ENCODE data around the gene TNFRSF8.

Gene TNFRSF8

DNA sequence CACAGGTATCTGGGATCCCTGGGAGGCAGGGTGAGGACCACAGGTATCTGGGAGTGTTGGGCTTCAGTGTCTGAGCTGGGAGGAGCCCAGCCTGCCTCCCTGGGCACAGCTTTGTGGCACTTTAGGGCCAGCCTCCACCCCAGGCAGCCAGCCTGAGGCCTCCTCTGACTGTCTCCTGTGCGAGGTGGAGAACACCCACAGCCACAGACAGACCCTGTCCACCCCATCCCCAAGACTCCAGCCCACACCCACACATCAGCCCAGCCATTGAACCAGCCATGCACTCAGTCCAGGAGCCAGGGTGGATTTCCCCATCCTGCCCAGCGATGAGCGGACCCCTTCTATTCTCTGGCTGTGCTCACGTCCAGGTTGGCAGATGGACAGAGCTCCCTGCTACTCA, 81.9 kb downstream of the TNFRSF8 start:
- no peak overlapping the region for H3K4me3 Mint-ChIP-seq
- H3K27ac Mint-ChIP-seq = peak overlapping the region; percentile 24
- peaks cover 47% of the 10 kb centered on the region for H3K4me1 Mint-ChIP-seq (ENCODE audit: low read depth)
- no peak for DNase-seq (ENCODE audit: low spot score)
- H3K9me3 Mint-ChIP-seq = peaks cover 5% of the 10 kb centered on the region
- no peaks in the 10 kb centered on the region for H3K27me3 Mint-ChIP-seq (ENCODE audit: low read depth)
- H3K36me3 Mint-ChIP-seq (ENCODE audit: low read depth) = peaks cover 11% of the 10 kb centered on the region

DNA sequence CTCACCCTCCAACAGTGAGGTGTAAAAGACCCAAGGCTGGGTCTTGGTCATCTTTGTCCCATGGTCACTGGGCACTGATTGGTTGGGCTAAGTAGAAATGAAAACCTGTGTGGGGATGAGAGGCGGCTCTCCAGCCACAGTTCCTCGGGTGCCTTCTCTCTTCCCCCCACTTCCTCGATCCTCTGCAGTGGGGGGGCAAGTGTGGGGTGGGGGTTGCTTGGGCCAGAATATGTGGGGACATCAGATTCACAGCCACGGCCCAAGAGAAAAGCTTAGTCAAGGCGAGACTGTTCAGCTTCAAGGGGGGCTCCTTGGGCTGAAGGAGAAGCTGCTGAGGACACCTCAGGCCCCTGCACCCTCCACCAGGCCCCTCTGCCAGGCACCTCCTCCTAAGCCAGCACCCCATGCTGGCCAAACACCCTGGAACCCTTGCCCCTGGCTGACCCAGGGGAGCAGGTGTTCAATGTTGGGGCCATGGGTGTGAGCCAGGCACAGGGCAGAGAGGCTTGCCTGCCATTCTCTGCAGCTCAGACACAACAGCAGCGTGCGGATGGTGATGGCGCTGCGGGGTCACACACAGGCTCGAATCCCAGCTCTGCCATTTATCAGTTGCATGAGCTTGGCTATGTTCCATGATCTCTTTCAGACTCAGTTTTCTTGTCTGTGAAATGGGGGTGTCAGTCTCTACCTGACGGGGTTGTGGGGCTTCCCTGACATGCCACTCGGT, 82.7 kb downstream of the TNFRSF8 start:
- H3K9me3 Mint-ChIP-seq = peaks cover 5% of the 10 kb centered on the region
- no peak for DNase-seq (ENCODE audit: low spot score)
- H3K4me1 Mint-ChIP-seq (ENCODE audit: low read depth) = peaks cover 55% of the 10 kb centered on the region
- no peaks in the 10 kb centered on the region for H3K27me3 Mint-ChIP-seq (ENCODE audit: low read depth)
- H3K27ac Mint-ChIP-seq = peak overlapping the region; percentile 90
- H3K36me3 Mint-ChIP-seq (ENCODE audit: low read depth) = peaks cover 11% of the 10 kb centered on the region
- no peak overlapping the region for H3K4me3 Mint-ChIP-seq

GRCh38 chr1:12146343-12147112, 83.4 kb downstream of the TNFRSF8 start:
- no peak for DNase-seq (ENCODE audit: low spot score)
- Mint-ChIP-seq H3K4me3 (peak overlapping the region; percentile 66), H3K9me3 (peaks cover 5% of the 10 kb centered on the region)

GRCh38 chr1:12147201-12147701, 84.1 kb downstream of the TNFRSF8 start:
- Mint-ChIP-seq H3K36me3 (ENCODE audit: low read depth) (peaks cover 11% of the 10 kb centered on the region), H3K9me3 (peaks cover 5% of the 10 kb centered on the region), H3K27ac (peak overlapping the region; percentile 90), H3K4me3 (peak overlapping the region; percentile 66), H3K4me1 (ENCODE audit: low read depth) (peaks cover 70% of the 10 kb centered on the region), H3K27me3 (ENCODE audit: low read depth) (no peaks in the 10 kb centered on the region)
- no peak for DNase-seq (ENCODE audit: low spot score)

More at GRCh38 chr1:12146343-12147112, 83.4 kb downstream of the TNFRSF8 start:
- Mint-ChIP-seq H3K4me1 (ENCODE audit: low read depth) (peaks cover 63% of the 10 kb centered on the region), H3K27me3 (ENCODE audit: low read depth) (no peaks in the 10 kb centered on the region), H3K36me3 (ENCODE audit: low read depth) (peaks cover 11% of the 10 kb centered on the region), H3K27ac (peak overlapping the region; percentile 90)

DNA sequence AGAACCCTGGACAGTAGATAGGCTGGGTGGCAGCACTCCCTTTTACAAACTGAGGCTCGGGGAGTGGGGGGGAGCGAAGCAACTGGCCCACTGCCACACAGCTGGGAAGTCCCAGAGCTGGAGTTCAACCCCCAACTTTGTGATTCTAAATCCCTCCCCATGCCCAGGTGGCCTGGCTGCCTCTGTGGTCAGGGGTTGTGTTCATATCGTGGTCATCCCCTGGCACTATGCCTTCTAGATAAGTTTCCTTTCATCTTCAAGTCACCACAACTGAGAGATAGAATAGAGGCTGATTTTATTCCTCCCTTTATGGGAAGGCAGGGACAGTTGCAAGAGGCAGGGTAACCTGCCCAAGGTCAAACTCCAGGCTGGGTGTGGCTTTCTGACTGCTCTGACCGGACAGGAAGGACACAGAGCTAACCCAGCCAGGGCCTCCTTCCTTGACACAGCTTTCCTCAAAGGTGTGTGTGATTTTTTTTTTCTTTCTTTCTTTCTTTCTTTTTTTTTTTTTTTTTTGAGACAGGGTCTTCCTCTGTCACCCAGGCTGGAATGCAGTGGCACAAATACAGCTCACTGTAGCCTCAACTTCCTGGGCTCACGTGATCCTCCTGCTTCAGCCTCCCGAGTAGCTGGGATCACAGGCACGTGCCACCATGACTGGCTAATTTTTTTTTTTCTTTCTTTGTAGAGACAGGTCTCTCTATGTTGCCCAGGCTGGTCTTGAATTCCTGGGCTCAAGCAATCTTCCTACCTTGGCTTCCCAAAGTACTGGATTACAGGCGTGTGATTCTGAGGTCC, 85.3 kb downstream of the TNFRSF8 start:
- no peak for DNase-seq (ENCODE audit: low spot score)
- Mint-ChIP-seq H3K27ac (peak overlapping the region; percentile 97), H3K27me3 (ENCODE audit: low read depth) (no peaks in the 10 kb centered on the region), H3K4me3 (peak overlapping the region; percentile 83), H3K4me1 (ENCODE audit: low read depth) (peaks cover 74% of the 10 kb centered on the region), H3K9me3 (peaks cover 5% of the 10 kb centered on the region), H3K36me3 (ENCODE audit: low read depth) (peaks cover 11% of the 10 kb centered on the region)

DNA sequence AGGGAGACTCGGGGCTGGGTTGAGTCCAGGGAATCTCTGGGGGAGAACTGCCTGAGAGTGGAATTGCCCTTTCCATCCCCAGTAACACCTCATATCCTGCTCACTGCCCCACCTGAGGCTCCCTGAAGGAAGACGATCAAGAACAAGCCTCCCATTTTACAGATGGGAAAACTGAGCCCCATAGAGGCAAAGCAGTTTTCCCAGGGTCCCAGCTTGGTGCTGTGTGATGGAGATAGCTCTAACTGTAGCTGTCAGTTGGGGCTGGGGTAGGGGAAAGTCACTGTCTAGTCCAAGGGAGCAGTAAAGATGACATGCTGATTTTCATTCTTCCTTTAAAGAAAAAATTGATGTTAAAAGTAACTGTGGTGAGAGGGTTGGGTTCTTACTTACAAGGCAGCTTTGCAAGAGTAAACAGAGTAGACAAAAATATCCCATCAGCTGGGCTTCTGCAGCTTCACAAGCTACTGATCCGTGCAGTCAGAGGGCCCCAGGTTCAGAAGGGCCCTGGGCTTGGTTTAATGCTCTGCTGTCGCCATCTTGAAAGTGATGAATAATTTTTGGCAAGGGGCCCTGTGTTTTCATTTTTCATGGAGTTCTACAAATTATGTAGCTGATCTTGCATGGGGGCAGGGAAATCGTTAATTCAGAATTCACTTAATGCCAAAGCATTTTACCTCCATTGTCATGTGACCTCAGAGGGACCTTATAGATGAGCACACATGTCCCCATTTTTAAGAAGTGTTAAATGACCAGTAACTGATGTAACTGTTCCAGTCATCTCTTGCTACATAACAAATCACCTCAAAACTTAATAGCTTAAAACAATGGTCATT, 86.1 kb downstream of the TNFRSF8 start:
- no peak for DNase-seq (ENCODE audit: low spot score)
- peaks cover 5% of the 10 kb centered on the region for H3K9me3 Mint-ChIP-seq
- H3K27me3 Mint-ChIP-seq (ENCODE audit: low read depth) = no peaks in the 10 kb centered on the region
- H3K4me3 Mint-ChIP-seq = peak overlapping the region; percentile 83
- peaks cover 70% of the 10 kb centered on the region for H3K4me1 Mint-ChIP-seq (ENCODE audit: low read depth)
- peak overlapping the region; percentile 97 for H3K27ac Mint-ChIP-seq
- peaks cover 8% of the 10 kb centered on the region for H3K36me3 Mint-ChIP-seq (ENCODE audit: low read depth)

DNA sequence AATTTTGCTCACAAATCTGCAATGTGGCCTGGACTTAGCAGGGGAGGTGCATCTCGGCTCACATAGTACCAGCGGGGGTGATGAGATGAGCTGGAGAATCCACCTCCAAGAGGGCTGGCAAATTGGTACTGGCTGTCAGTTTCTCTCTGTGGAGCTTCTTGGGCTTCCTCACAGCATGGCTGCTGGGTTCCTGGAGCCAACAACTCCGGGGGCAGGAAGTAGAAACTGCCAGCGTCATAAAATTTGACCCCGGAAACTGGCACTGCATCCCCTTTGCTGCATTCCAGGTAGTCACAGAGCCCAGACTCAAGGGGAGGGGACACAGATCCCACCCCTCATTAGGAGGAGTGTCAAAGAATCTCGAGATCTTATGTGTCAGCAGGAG, 86.7 kb downstream of the TNFRSF8 start:
- peak overlapping the region; percentile 97 for H3K27ac Mint-ChIP-seq
- H3K9me3 Mint-ChIP-seq = peaks cover 5% of the 10 kb centered on the region
- H3K4me1 Mint-ChIP-seq (ENCODE audit: low read depth) = peaks cover 71% of the 10 kb centered on the region
- H3K4me3 Mint-ChIP-seq = peak overlapping the region; percentile 83
- no peaks in the 10 kb centered on the region for H3K27me3 Mint-ChIP-seq (ENCODE audit: low read depth)
- DNase-seq (ENCODE audit: low spot score) = no peak
- H3K36me3 Mint-ChIP-seq (ENCODE audit: low read depth) = peaks cover 8% of the 10 kb centered on the region

DNA sequence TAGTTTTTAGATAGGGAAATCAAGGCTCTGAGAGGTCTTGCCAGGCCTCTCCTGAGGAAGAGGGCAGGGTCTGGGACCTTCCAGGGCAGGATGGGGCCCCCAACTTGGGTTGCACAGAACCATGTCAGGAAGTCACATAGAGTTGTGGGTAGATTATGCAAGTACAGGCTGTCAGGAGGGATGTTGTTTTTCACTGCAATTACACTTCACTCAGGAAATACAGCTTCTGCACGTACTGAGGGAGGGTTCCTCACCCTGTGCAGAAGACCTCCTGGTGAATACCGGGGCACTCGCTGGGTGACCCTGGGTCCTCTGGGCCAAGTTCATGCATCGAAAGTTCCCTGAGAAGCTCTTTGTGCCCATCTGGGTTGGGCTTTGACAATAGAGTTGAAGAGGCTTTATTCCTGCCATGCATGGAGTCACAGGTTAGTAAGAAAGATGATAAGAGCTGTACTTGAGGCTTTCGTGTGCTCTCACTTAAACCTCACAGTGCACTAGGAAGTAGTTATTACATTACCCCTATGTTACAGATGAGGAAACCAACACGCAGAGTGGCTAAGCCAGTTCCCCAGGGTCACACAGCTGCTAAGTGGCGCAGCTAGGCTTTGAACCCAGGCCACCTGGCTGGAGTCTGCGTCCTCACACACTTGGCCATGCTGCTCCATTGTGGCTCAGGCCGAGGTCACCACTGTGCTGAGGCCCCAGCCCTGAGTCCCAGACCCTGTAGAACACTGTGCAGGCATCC, 87.5 kb downstream of the TNFRSF8 start:
- H3K36me3 Mint-ChIP-seq (ENCODE audit: low read depth) = peaks cover 11% of the 10 kb centered on the region
- peak overlapping the region; percentile 83 for H3K4me3 Mint-ChIP-seq
- H3K27me3 Mint-ChIP-seq (ENCODE audit: low read depth) = no peaks in the 10 kb centered on the region
- H3K9me3 Mint-ChIP-seq = peaks cover 5% of the 10 kb centered on the region
- DNase-seq (ENCODE audit: low spot score) = no peak
- peak overlapping the region; percentile 97 for H3K27ac Mint-ChIP-seq
- H3K4me1 Mint-ChIP-seq (ENCODE audit: low read depth) = peaks cover 79% of the 10 kb centered on the region

GRCh38 chr1:12151465-12151864, 88.4 kb downstream of the TNFRSF8 start:
- Mint-ChIP-seq H3K9me3 (peaks cover 5% of the 10 kb centered on the region), H3K4me1 (ENCODE audit: low read depth) (peaks cover 78% of the 10 kb centered on the region), H3K36me3 (ENCODE audit: low read depth) (peaks cover 11% of the 10 kb centered on the region), H3K27ac (peak overlapping the region; percentile 97), H3K4me3 (peak overlapping the region; percentile 83), H3K27me3 (ENCODE audit: low read depth) (no peaks in the 10 kb centered on the region)
- no peak for DNase-seq (ENCODE audit: low spot score)

DNA sequence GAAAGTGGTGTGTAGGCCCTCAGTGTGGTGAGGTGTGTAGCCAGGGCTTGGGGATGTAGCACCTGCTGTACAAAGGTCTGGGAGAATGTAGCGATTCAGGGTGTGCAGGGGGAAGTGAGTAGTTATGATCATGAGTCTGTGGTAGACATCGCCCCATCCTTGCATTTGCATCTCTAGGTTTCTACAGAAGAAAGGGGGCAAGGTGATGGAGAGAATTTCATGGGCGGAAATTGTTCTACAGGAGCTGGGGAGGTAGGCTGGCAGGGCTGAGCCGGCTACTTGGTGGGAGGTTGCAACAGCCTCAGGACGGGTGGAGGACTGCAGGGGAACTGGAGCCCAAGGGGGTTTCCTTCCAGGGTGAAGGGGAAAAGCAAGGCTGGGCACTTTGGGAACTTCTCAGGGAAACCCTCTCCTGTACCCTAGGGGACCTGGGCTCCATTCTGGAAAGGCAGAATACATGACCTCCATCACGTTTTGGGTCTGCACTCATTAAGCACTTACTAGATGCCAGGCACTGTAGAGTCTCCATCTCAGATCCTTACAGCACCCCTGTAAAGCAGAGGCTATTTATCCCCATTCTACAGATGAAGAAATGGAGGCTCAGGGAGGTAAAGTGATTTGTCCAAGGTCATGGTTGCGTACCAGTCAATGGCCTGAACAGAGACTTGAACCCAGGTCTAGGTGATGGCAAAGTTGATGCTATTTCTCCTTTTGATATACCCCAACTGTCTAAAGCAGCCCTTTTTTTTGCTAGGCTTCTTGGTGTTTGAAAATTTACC, 89.2 kb downstream of the TNFRSF8 start:
- Mint-ChIP-seq H3K27ac (peak overlapping the region; percentile 97), H3K27me3 (ENCODE audit: low read depth) (no peaks in the 10 kb centered on the region), H3K4me3 (peak overlapping the region; percentile 54), H3K4me1 (ENCODE audit: low read depth) (peaks cover 76% of the 10 kb centered on the region), H3K36me3 (ENCODE audit: low read depth) (peaks cover 11% of the 10 kb centered on the region), H3K9me3 (peaks cover 5% of the 10 kb centered on the region)
- no peak for DNase-seq (ENCODE audit: low spot score)

- peak overlapping the region; percentile 1 for H3K4me3 Mint-ChIP-seq
- H3K27ac Mint-ChIP-seq = peak overlapping the region; percentile 60
- H3K9me3 Mint-ChIP-seq = peaks cover 5% of the 10 kb centered on the region
- peaks cover 78% of the 10 kb centered on the region for H3K4me1 Mint-ChIP-seq (ENCODE audit: low read depth)
- H3K27me3 Mint-ChIP-seq (ENCODE audit: low read depth) = no peaks in the 10 kb centered on the region
- DNase-seq (ENCODE audit: low spot score) = no peak
- H3K36me3 Mint-ChIP-seq (ENCODE audit: low read depth) = peaks cover 11% of the 10 kb centered on the region
These were observed 90.2 kb downstream of the TNFRSF8 start for GRCh38 chr1:12153181-12153785.

DNA sequence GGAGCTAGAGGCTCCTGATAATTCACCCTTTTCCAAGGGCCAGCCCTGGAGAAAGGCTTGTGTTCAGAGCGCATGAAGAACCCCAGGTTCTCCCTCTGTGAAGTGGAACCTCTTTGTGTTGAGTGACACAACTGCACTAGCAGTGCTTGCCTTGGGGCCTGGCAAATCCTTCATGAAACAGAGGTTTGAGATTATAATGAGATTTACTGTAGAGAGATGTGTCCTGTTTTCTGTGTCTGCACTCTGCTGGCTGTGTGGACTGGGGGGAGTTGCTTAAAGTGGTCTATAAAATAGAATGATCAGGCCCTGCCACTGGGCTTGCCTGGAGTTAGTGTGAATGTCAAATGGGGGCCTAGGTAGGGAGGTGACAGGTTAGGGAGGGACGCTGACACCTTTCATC, 92.2 kb downstream of the TNFRSF8 start:
- H3K27me3 Mint-ChIP-seq (ENCODE audit: low read depth) = no peaks in the 10 kb centered on the region
- peaks cover 70% of the 10 kb centered on the region for H3K4me1 Mint-ChIP-seq (ENCODE audit: low read depth)
- no peaks in the 10 kb centered on the region for H3K9me3 Mint-ChIP-seq
- H3K27ac Mint-ChIP-seq = peak overlapping the region; percentile 37
- H3K36me3 Mint-ChIP-seq (ENCODE audit: low read depth) = peaks cover 5% of the 10 kb centered on the region
- H3K4me3 Mint-ChIP-seq = no peak overlapping the region
- no peak for DNase-seq (ENCODE audit: low spot score)
